GM19351 (cell line): ENCODE measurements around the gene TAGLN3.
"Not testable (repeated sequence)": the region's sequence is repeated elsewhere in the genome, so short reads cannot be mapped to it uniquely, and the experiment has no call there.

Experiments
- ATAC-seq: cut with Tn5 transposase; IDR thresholded peaks from one replicate; pipeline ENCODE4 v1.9.1; 2021; ENCODE audit warnings: mild to moderate bottlenecking, moderate library complexity; ENCODE audit not compliant: unreplicated experiment

Gene TAGLN3

GRCh38 chr3:112007633-112008032, 8.9 kb downstream of the TAGLN3 start:
- ATAC-seq, result no peak

GRCh38 chr3:112009670-112010069, 10.9 kb downstream of the TAGLN3 start:
- ATAC-seq, result no peak

- no peak for ATAC-seq
Measured at GRCh38 chr3:112010636-112011035, 11.9 kb downstream of the TAGLN3 start.

DNA sequence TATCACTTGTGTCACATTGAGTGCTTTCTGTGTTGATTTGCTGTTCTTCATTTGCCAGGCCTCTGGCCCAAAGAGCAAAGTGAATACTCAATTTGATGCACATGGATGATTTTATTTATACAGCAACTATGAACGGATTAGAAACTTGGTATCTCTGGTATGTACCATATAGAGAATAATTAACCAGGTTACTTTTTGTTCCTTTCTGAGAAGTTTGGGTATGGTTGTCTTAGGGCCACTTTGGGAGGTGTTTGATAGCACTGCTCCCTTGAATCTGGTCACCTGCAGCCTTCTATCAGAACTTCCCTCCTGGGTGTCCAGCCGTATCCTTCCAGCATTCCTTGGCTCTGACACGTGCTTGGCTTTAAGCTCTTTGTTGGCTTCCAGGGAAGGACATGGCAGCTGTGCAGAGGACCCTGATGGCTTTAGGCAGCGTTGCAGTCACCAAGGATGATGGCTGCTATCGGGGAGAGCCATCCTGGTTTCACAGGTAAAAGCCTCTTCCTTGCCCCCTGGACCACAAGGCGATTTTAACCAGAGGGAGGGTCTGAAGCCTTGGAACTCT, 12.7 kb downstream of the TAGLN3 start:
- no peak for ATAC-seq

DNA sequence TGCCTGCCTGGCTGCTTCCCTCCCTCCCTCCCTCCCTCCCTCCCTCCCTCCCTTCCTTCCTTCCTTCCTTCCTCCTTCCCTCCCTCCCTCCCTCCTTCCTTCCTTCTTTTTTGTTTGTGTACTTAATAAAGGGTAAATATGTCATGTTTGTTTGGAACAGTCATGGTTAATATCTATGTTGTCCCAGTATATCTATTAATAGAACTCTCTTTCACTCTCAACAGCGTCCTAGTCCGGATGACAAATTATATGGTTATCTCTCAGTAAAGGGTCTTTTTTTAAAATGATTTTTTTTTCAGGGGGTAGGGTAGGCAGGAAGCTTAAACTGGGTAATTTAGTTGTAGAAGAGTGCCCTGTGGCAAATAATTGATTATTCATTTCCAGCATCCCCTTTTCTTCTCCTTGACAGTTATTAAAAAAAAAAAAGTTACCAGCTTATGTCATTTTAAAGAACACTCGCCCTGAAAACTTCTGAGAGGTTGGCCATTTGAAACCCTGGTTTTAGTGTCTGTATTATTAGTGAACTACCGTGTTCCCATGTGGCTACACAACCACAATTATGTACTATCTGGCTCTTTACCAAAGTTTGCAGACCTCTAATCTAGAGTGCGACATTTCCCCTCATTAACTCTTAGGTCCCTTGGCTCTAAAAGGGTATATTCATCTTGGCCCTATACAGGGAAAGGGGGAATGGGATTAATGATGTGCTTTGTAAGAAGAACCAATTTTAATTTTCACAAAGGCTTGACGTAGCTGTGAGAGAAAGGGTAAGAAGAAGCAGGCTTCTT, 13.7 kb downstream of the TAGLN3 start:
- ATAC-seq, result no peak

- peak; percentile 94 for ATAC-seq
Measured at GRCh38 chr3:112013058-112013783, 14.5 kb downstream of the TAGLN3 start.

GRCh38 chr3:112013784-112014143, 15.0 kb downstream of the TAGLN3 start:
- ATAC-seq, result peak; percentile 29

GRCh38 chr3:112017091-112017490, 18.4 kb downstream of the TAGLN3 start:
- ATAC-seq, result no peak

- ATAC-seq, result no peak
Measured at GRCh38 chr3:112018712-112019111, 20.0 kb downstream of the TAGLN3 start.

- ATAC-seq, result no peak
Measured at GRCh38 chr3:112019716-112020115, 21.0 kb downstream of the TAGLN3 start.

- no peak for ATAC-seq
Measured at GRCh38 chr3:112020674-112021085, 22.0 kb downstream of the TAGLN3 start.

- ATAC-seq, result no peak
Measured at GRCh38 chr3:112027142-112027541, 28.4 kb downstream of the TAGLN3 start.

DNA sequence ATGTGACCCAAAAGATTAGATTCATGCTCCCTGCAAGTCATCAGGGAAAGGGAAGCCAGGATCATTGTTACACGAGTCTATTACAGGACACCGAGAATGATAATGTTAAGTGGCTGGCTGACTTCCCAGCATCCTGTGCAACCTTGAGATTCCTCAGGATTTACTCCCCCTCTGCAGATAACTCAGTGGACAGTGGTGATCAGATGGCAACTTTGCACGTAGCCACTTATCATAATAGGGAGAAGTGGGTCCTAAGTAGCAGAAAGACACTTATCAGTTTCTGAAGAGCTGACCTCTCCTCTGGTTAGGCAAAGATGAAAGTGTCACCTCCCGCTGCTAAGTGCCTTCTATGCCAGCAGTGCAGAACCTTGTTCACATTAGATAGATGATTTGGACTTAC, 29.1 kb downstream of the TAGLN3 start:
- no peak for ATAC-seq

- no peak for ATAC-seq
Measured at GRCh38 chr3:112030901-112031300, 32.2 kb downstream of the TAGLN3 start.

DNA sequence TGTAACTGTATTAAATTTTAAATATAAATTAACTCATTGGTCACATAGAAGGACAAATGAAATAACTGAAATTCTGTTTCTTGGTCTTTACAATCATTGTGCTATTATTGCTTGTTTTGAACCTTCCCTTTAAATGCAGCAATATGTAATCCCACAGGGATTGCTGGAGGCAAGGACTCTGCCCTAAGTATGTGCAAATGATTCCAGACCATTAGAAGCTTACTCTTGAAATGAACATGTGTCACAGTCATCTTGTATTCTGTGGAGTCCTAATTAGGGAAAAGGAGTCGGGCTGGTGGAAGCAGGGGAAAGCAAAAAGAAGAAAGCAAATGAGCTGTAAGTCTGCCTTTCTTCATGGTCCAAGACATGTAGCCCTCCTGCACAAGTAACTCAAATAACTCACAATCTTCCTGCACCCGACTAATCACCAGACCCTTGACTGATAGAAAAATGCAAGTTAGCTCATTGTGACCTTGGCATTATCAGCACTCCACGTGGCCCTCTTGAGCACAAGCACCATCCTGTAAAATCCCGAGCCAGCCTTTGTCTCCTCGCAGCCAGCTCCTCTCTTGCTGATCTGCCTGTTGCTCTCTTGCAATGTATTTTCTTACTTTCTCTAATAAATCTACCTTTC, 33.5 kb downstream of the TAGLN3 start:
- ATAC-seq, result no peak

- no peak for ATAC-seq
Measured at GRCh38 chr3:112034436-112034835, 35.7 kb downstream of the TAGLN3 start, which contains the start of gene TMPRSS7. TMPRSS7 (plus strand) TSS chr3:112034736; CDS start chr3:112034846, 110 bp downstream.

DNA sequence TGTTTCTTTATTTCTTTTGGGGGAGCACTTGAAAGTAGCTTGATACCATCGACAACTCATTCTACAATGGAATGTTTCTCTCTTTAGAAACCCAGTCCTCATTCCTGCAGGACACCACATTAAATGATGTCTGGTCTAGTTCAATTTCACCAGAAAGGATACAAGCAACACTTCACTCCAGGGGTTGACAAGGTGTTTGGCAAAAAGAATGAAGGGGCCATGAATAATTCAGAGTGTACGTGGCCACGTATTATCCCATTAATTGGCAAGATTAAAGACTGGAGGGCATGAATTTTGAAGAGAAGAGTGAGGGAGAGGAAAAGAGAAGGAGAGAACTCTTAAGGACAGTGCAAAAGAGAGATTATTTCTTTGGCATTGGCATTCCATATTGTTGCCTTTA, 36.5 kb downstream of the TAGLN3 start:
- ATAC-seq, result no peak

DNA sequence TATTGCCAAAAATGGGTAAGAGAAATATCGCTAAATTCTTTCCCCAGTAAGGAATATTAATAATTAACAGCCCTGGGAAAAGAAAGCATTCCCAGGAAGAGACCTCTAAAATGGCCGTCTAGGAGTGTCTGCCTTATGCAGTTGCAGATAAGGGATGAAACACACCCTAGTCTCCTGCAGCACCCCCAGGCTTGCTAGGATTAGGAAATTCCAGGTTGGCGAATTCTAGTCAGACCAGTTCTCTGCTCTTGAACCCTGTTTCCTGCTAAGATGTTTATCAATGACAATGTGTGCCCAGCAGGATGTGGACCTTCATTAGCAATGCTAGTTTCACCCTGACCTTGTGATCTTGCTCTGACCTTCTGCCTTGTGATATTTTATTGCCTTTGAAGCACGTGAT, 38.5 kb downstream of the TAGLN3 start:
- not testable (repeated sequence) for ATAC-seq

DNA sequence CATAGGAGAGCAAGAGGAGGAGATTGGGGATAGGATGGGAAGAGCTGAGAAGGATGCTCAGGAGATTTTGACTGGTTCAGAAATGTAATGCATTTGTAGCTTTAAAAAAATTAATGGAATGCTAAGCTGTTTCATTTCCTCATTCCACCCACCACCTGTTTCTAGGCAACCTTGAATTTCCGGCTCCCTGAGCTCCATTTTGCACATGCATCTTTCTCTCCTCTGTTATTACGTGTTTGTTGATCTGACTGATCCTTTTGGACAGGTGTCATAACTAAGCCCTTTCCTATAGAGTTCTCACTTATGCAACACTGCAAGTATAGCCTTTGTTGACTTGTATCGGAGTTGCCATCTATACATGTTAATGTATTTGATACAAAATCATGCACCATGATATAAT, 40.1 kb downstream of the TAGLN3 start:
- ATAC-seq, result peak; percentile 56

- ATAC-seq, result no peak
Measured at GRCh38 chr3:112041321-112041720, 42.6 kb downstream of the TAGLN3 start.

GRCh38 chr3:112042842-112043280, 44.1 kb downstream of the TAGLN3 start:
- ATAC-seq, result no peak
